Psoas muscle (tissue), 8 donors: ENCODE results near the gene GEMIN5. TPM values are rescaled to one million over a fixed set of nuclear protein-coding genes. Genes with fewer than 3 reads are reported as not detected.

Experiments
- ATAC-seq, 4 donors: fragments of 200-7000 bp; cut with Tn5 transposase; one replicate each; pipeline ENCODE4 v1.9.1; 2020; ENCODE audit warnings: moderate library complexity in 3 of 4, mild to moderate bottlenecking in 2 of 4
- DNase-seq, 2 donors: peaks; one replicate each; pipeline ENCODE4 v3.0.0-alpha.2; 2020
- H3K27ac ChIP-seq: fragments of 200-600 bp; one replicate; pipeline ENCODE4 v1.8.0; 2022
- H3K27me3 ChIP-seq, 3 donors: fragments of 200-600 bp in 1 of 3; one replicate each; pipeline versions ENCODE4 v1.6.1 to v1.8.0; 2013 to 2022; ENCODE audit warnings: low read length in 2 of 3, mild to moderate bottlenecking in 2 of 3, moderate library complexity in 1 of 3; ENCODE audit not compliant: insufficient read depth in 3 of 3
- H3K36me3 ChIP-seq, 2 donors: fragments of 200-600 bp in 1 of 2; one replicate each; pipeline versions ENCODE4 v1.6.1 to v1.8.0; 2013 to 2022; ENCODE audit warnings: low read depth in 1 of 2, mild to moderate bottlenecking in 1 of 2, moderate library complexity in 1 of 2; ENCODE audit not compliant: insufficient read depth in 1 of 2
- H3K4me1 ChIP-seq: fragments of 200-600 bp; one replicate; pipeline ENCODE4 v1.8.0; 2022
- H3K4me3 ChIP-seq: fragments of 200-600 bp; one replicate; pipeline ENCODE4 v1.8.0; 2022; ENCODE audit warnings: mild to moderate bottlenecking
- H3K9me3 ChIP-seq: fragments of 200-600 bp; one replicate; pipeline ENCODE4 v1.8.0; 2022
- WGBS, 3 donors: extraction: QIAGEN DNeasy Blood & Tissue Kit; methylation state at CpG; one replicate each; pipeline versions ENCODE4 v1.1.6 to v1.1.7; 2013; 5-methylcytosine and 5-hydroxymethylcytosine counted together
- intact Hi-C, 2 donors: fragments of 100-400 bp; cut with DNase I; formaldehyde crosslinking; loops; one replicate each; pipeline versions ENCODE4 v1.11.0 to v1.14.2; 2022
- polyA plus RNA-seq, 3 donors: library from polyadenylated mRNA; stranded (reverse); fragments of 200-250 nt; gene quantifications; one replicate each; pipeline ENCODE4 v1.2.3, GENCODE V29; 2013
- total RNA-seq, 4 donors: library from RNA; stranded (reverse); fragmentation: NEBNext Ultra II Directional in 2 of 4; extraction: Animal tissue kit (Norgen Biotek cat#: 25700) in 2 of 4; gene quantifications; one replicate each; pipeline versions ENCODE4 v1.2.1 to v1.2.4, GENCODE V29; 2021 to 2023
- TF ChIP-seq, protein P1 (sequence below): fragments of 200-600 bp; IDR thresholded peaks from one replicate; pipeline ENCODE4 v1.8.0; 2022; ENCODE audit warnings: antibody characterized with exemption
- donor health status: healthy with polysubstance abuse.
- donor health status: DM: no; HTN: no; CAD: no; lungs with moderate emphysema.
- donor health status: Bipolar disorder and iron deficiency.
- donor health status: healthy.
- donor health status: DM: yes; HTN: yes; CAD: no.
- donor health status: DM: no; HTN: no; CAD: no.
- donor health status: DM: no; HTN: no; CAD: no.
- donor health status: DM: yes; HTN: yes; CAD: no.

GEMIN5 gene
- total and polyA plus RNA-seq, 7 donors, result 6.6 to 23.1 (median 16.7) TPM

DNA sequence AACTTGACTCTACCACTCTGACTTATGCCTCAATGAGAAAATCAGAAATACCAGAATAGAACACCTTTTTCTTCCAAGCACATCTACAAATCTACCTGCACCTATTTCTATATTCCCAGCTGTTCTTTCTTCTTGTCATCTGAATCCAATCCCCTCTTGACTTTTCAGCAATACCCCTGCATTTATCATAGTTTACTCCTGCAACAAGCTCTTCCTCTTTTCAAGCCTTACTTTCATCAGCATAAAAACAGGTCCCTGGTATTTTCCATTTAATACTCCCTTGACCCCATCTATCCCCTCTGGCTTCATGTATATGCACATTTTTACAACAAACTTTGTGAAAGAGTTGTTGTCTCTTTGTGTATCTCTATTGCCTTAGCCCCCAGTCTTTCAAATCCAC, 3.1 kb downstream of the GEMIN5 start:
- intact Hi-C loops, result loop anchor here in 1 of 2 donors (5.0 kb wide), 2 partner anchors 38 to 178 kb away; partner anchors contain the start of gene LARP1
- peaks cover 7 to 53% of the 10 kb centered on the region in 2 donors for H3K36me3 ChIP-seq
- no peaks in the 10 kb centered on the region for H3K9me3 ChIP-seq
- DNase-seq (no peak), ATAC-seq (no peak)
- no peak overlapping the region for H3K27ac ChIP-seq
- H3K4me1 ChIP-seq, result peaks cover 10% of the 10 kb centered on the region
- TF ChIP-seq, protein P1, sequence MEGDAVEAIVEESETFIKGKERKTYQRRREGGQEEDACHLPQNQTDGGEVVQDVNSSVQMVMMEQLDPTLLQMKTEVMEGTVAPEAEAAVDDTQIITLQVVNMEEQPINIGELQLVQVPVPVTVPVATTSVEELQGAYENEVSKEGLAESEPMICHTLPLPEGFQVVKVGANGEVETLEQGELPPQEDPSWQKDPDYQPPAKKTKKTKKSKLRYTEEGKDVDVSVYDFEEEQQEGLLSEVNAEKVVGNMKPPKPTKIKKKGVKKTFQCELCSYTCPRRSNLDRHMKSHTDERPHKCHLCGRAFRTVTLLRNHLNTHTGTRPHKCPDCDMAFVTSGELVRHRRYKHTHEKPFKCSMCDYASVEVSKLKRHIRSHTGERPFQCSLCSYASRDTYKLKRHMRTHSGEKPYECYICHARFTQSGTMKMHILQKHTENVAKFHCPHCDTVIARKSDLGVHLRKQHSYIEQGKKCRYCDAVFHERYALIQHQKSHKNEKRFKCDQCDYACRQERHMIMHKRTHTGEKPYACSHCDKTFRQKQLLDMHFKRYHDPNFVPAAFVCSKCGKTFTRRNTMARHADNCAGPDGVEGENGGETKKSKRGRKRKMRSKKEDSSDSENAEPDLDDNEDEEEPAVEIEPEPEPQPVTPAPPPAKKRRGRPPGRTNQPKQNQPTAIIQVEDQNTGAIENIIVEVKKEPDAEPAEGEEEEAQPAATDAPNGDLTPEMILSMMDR, result no peak
- no peak overlapping the region for H3K4me3 ChIP-seq
- H3K27me3 ChIP-seq, result no peaks in the 10 kb centered on the region

DNA sequence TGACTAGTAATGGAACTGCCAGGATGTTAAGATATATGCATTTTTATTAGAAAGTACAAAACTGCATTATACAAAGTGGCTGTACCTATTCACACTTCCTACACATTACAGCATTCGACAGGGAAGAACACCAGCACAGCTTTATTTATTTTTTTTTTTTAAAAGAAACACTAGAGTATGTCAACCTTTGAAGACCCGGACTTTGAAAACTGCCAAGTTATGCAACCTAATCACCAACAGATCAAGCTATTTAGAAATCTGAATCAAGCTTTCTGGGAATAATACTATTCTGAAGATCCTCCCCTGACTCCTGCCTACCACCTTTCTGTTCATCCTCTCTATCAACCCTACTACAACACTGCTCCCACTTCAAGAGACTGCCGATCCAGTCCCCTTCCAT, 4.5 kb downstream of the GEMIN5 start:
- 80 to 95% (median 91%) methylated on average over 3 of the region's 3 CpGs for WGBS, 3 donors
- Histone ChIP-seq H3K27ac (no peak overlapping the region), H3K4me3 (no peak overlapping the region), H3K9me3 (no peaks in the 10 kb centered on the region), H3K27me3 (no peaks in the 10 kb centered on the region), H3K36me3 (peaks cover 8 to 66% of the 10 kb centered on the region in 2 donors), H3K4me1 (peaks cover 10% of the 10 kb centered on the region)
- DNase-seq (no peak), ATAC-seq (no peak)
- TF ChIP-seq, protein P1, result no peak
- intact Hi-C loops, result loop anchor here in 1 of 2 donors (5.0 kb wide), 1 partner anchor 36 kb away; no protein-coding TSS in a partner anchor

DNA sequence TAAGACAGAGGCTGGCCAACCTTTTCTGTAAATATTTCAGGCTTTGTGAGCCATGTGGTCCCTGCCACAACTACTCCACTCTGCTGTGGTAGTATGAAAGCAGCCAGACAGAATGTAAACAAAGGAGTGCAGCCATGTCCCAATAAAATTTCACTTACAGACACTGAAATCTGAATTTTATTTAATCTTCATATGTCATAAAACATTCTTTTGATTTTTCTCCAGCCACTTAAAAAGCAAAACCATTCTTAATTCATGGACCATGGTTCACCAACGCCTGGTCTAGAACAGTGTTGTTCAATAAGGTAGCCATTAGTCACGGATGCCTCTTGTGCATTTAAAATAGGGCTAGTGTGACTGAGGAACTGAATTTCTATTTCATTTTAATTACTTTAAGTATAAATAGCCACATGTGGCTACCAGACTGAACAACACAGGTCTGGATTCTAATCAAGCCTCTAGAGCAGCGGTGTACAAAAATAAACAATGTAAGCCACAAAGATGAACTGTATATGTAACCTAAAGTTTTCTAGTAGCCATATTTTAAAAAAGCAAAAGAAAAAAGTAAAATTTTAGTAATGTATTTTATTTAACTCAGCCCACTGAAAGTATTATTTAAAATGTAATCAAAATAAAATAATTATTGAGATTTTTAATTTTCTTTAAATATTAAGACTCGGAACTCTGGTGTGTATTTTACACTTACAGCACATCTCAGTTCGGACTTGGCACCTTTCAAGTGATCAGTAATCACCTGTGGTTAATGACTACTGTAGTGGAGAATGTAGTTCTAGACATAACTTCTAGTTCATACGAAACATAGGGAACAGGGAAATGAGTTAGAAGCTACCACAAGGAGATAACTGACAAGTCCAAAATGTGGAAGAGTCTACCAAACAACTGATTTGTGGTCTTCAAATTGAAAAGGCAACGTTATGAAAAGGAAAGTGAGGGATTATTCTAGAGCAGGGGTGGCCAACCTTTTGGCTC, 14.3 kb downstream of the GEMIN5 start:
- Histone ChIP-seq H3K36me3 (peaks cover 18 to 98% of the 10 kb centered on the region in 2 donors), H3K4me3 (no peak overlapping the region), H3K4me1 (no peaks in the 10 kb centered on the region), H3K27me3 (no peaks in the 10 kb centered on the region), H3K9me3 (no peaks in the 10 kb centered on the region), H3K27ac (no peak overlapping the region)
- DNase-seq, result no peak
- WGBS, 3 donors, result 88 to 94% (median 90%) methylated on average over 7 of the region's 7 CpGs
- intact Hi-C loops, result no loop called here
- ATAC-seq, result no peak
- TF ChIP-seq, protein P1, result no peak

DNA sequence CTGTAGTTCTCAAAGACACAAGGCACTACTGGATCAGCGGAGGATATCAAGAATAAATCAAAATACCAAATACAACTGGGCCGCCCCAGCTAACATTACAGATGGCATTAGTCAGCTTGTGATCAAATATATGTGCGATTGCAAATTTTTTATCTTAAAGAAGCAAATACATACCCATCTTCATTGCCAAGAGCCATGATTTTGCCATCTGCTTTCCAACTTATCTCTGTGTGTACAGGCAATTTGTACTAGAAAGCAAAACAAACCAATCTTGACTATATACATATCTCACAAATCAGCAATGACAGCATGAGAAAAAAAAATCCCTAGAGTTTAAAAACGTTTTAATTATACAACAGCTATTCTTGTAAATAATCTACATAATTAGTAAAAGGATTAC, 20.3 kb downstream of the GEMIN5 start:
- intact Hi-C loops, result no loop called here
- Histone ChIP-seq H3K36me3 (peaks cover 10 to 98% of the 10 kb centered on the region in 2 donors), H3K4me1 (no peaks in the 10 kb centered on the region), H3K9me3 (no peaks in the 10 kb centered on the region), H3K4me3 (no peak overlapping the region), H3K27ac (no peak overlapping the region), H3K27me3 (no peaks in the 10 kb centered on the region)
- ATAC-seq (no peak), DNase-seq (no peak)
- TF ChIP-seq, protein P1, result no peak
- WGBS, 3 donors, result 86% methylated on average over 4 of the region's 4 CpGs
